PC-3 (cell line): ENCODE measurements around the gene IQCE. TPM values are rescaled to one million over a fixed set of nuclear protein-coding genes. Genes with fewer than 3 reads are reported as not detected.

Experiments
- ATAC-seq: fragments of 200-7000 bp; cut with Tn5 transposase; 2 replicates; pipeline ENCODE4 v1.9.1; 2020; ENCODE audit warnings: mild to moderate bottlenecking, moderate library complexity
- BruUV-seq: library from RNA; stranded (reverse); fragments of 400-500 nt; replicated peaks from 2 replicates; lab custom pipeline; 2021; lab: Mats Ljungman, UMichigan
- CTCF ChIA-PET: fragments of 300-600 bp; sonication (Branson Sonifier 250); formaldehyde crosslinking; loops from one replicate; lab custom pipeline; 2022; ENCODE audit warnings: antibody characterized with exemption; lab: Charles Lee
- POLR2A ChIA-PET: fragments of 300-600 bp; sonication (Branson Sonifier 250); formaldehyde crosslinking; loops from one replicate; lab custom pipeline; 2022; ENCODE audit warnings: antibody characterized with exemption; ENCODE audit not compliant: unreplicated experiment; lab: Charles Lee
- DNase-seq: peaks from one replicate; pipeline ENCODE4 v3.0.0-alpha.2; 2015
- H2AFZ ChIP-seq: fragments of 300-600 bp; sonication (generic); 2 replicates; pipeline ENCODE4 v1.6.0; 2016; ENCODE audit warnings: antibody characterized with exemption, low read length
- H3F3A ChIP-seq: fragments of 300-600 bp; sonication (generic); one replicate; pipeline ENCODE4 v1.6.0; 2017; ENCODE audit warnings: antibody characterized with exemption, low read length, control low read depth, mild to moderate bottlenecking; ENCODE audit not compliant: unreplicated experiment
- H3K27ac ChIP-seq: fragments of 300-600 bp; sonication (generic); 2 replicates; pipeline ENCODE4 v1.5.1; 2016; ENCODE audit warnings: mild to moderate bottlenecking, low read length
- H3K27me3 ChIP-seq: fragments of 300-600 bp; sonication (generic); 2 replicates; pipeline ENCODE4 v1.6.1; 2016; ENCODE audit warnings: low read length, mixed read lengths
- H3K36me3 ChIP-seq: fragments of 300-600 bp; sonication (generic); 2 replicates; pipeline ENCODE4 v1.6.1; 2016; ENCODE audit warnings: low read depth, mixed run types, low read length, mixed read lengths
- H3K4me1 ChIP-seq: fragments of 300-600 bp; sonication (generic); 2 replicates; pipeline ENCODE4 v1.5.1; 2016; ENCODE audit warnings: low read length; ENCODE audit not compliant: insufficient read depth
- H3K4me2 ChIP-seq: fragments of 300-600 bp; sonication (generic); 2 replicates; pipeline ENCODE4 v1.6.0; 2016; ENCODE audit warnings: low read length
- H3K4me3 ChIP-seq: fragments of 300-600 bp; sonication (generic); 2 replicates; pipeline ENCODE4 v1.5.1; 2016; ENCODE audit warnings: mild to moderate bottlenecking, low read length, mixed read lengths
- H3K79me2 ChIP-seq: fragments of 300-600 bp; sonication (generic); 2 replicates; pipeline ENCODE4 v1.6.1; 2017; ENCODE audit warnings: low read length, mixed read lengths
- H3K9ac ChIP-seq: fragments of 300-600 bp; sonication (generic); 2 replicates; pipeline ENCODE4 v1.6.0; 2016; ENCODE audit warnings: mild to moderate bottlenecking, low read length
- H3K9me2 ChIP-seq: fragments of 300-600 bp; sonication (generic); replicated peaks from 2 replicates; pipeline ENCODE4 v1.6.1; 2016; ENCODE audit warnings: mixed run types, low read length, mixed read lengths
- H3K9me3 ChIP-seq: fragments of 300-600 bp; sonication (generic); 2 replicates; pipeline ENCODE4 v1.6.1; 2016; ENCODE audit warnings: low read length, mixed read lengths
- H4K20me1 ChIP-seq: fragments of 300-600 bp; sonication (generic); 2 replicates; pipeline ENCODE4 v1.6.1; 2016; ENCODE audit warnings: low read length, mixed read lengths
- CTCF ChIP-seq: fragments of 300-600 bp; sonication (generic); conservative IDR thresholded peaks from 2 replicates; pipeline ENCODE4 v1.5.1; 2017; ENCODE audit warnings: antibody characterized with exemption, low read depth, mild to moderate bottlenecking, low read length
- EZH2 ChIP-seq: fragments of 300-600 bp; sonication (generic); IDR thresholded peaks from one replicate; pipeline ENCODE4 v1.6.1; 2017; ENCODE audit warnings: antibody characterized with exemption, mild to moderate bottlenecking, low read length; ENCODE audit not compliant: unreplicated experiment
- EZH2phosphoT487 ChIP-seq: fragments of 300-600 bp; sonication (generic); IDR thresholded peaks from 2 replicates; pipeline ENCODE4 v1.6.1; 2018; ENCODE audit warnings: mild to moderate bottlenecking, antibody characterized with exemption, low read length, borderline replicate concordance
- intact Hi-C: fragments of 100-400 bp; cut with micrococcal nuclease; formaldehyde crosslinking; loops from 2 replicates; pipeline ENCODE4 v1.9.0; 2023
- total RNA-seq: library from RNA; depleted of rRNA; stranded (reverse); fragments of >200 nt; gene quantifications from 2 replicates; pipeline ENCODE4 v1.2.3, GENCODE V29; 2014

Gene IQCE
- total RNA-seq, 1 experiment from 2014 or later = 9.7 TPM

DNA sequence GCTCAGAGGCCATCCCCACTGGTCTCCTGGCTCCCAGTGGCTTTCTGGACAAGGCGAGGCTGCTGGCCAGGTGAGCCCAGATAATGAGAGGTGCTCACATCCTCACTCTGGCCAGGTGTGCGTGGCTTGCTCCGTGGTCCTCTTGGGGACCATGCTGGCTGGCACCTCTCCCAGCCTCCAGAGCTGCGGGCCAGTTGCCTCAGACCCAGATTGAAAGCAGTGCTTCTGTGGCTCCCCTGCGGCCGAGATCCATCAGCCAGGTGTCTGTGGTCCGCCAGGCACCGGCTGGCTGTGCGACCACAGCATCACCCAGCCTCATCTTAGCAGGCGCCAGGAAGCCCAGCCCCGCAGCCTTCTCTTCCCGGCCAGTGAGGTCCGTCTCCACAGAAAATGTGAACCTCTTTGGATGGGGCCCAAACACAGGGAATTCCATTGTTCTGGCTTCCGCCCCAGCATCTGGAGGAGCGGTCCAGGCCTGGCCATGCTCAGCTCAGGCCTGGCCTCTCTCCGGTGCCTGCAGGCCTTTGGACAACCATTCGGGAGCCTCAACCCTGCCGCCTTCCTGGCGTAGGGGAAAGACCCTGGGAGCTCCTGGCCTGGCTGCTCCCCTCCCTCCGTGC, 67.8 kb downstream of the IQCE start:
- Histone ChIP-seq H3K4me3 (no peak overlapping the region), H3K79me2 (no peaks in the 10 kb centered on the region), H2AFZ (no peak overlapping the region), H3K27me3 (no peaks in the 10 kb centered on the region), H3K9ac (no peak overlapping the region), H3K9me2 (no peaks in the 10 kb centered on the region), H3F3A (no peaks in the 10 kb centered on the region), H3K27ac (no peak overlapping the region), H3K4me1 (0 out of 2 replicates have a peak, but pooled peaks cover 4% of the 10 kb centered on the region), H3K4me2 (no peak overlapping the region), H3K9me3 (no peaks in the 10 kb centered on the region), H4K20me1 (no peaks in the 10 kb centered on the region), H3K36me3 (no peaks in the 10 kb centered on the region)
- intact Hi-C loops = no loop called here
- DNase-seq (no peak), ATAC-seq (no peak)
- BruUV-seq = no TSS peak
- TF ChIP-seq EZH2phosphoT487 (no peak), CTCF (no peak), EZH2 (no peak)
- ChIA-PET CTCF (no interaction called here), POLR2A (no interaction called here)

DNA sequence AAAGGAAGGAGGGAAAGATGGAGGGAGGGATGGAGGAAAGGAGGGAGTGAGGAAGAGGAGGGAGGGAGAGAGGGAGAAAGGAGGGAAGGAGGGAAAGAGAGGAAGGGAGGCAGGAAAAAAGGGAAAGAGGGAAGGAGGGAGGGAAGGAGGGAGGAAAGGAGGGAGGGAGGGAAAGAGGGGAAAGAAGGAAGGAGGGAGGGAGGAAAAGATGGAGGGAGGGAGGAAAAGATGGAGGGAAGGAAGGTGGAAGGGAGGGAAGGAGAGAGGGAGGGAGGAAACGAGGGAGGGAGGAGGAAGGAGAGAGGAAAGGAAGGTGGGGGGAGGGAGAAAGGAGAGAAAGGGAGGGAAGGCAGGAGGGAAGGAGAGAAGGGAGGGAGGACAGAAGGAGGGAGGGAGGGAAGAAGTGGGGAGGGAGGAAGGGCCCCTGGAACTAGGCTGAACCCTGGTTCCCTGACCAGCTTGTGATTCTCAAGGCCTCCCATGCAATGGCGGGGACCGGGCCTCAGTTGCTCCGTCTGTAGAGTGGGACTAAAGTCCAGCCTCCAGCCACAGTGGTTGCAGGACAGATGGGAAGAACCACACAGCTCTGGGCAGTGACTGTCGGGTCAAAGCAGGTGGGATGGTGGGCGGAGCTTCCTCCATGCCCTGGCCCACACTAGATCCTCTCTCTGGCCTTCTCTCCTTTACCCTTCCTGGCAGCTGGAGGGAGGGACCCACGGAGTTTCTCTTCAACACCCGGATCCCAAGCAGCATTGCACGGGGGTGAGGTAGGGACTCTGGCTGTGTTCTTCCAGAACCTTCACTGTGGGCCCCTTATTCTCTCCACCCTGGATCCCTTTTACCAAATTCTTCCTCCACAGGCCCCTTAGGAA, 68.7 kb downstream of the IQCE start:
- H3K79me2 ChIP-seq = peaks cover 5% of the 10 kb centered on the region
- no peak overlapping the region for H3K9ac ChIP-seq
- no peaks in the 10 kb centered on the region for H3F3A ChIP-seq
- no peak overlapping the region for H3K4me3 ChIP-seq
- no peaks in the 10 kb centered on the region for H3K27me3 ChIP-seq
- no peak for DNase-seq
- ChIA-PET CTCF (no interaction called here), POLR2A (no interaction called here)
- no peaks in the 10 kb centered on the region for H3K36me3 ChIP-seq
- H3K27ac ChIP-seq = no peak overlapping the region
- 0 out of 2 replicates have a peak, but pooled peaks cover 4% of the 10 kb centered on the region for H3K4me1 ChIP-seq
- H3K9me2 ChIP-seq = no peaks in the 10 kb centered on the region
- no peak for ATAC-seq
- H3K4me2 ChIP-seq = no peak overlapping the region
- no peaks in the 10 kb centered on the region for H3K9me3 ChIP-seq
- no TSS peak for BruUV-seq
- intact Hi-C loops = no loop called here
- TF ChIP-seq EZH2phosphoT487 (no peak), EZH2 (no peak), CTCF (no peak)
- no peaks in the 10 kb centered on the region for H4K20me1 ChIP-seq
- no peak overlapping the region for H2AFZ ChIP-seq
